NCI-H345 (cell line): ENCODE results near the gene ATXN1L.
A peak's percentile ranks its signal among the peaks of the same experiment; 100 is the strongest.
"Not testable (repeated sequence)": the region's sequence is repeated elsewhere in the genome, so short reads cannot be mapped to it uniquely, and the experiment has no call there.

Experiments
- DNase-seq: peaks from one replicate; lab custom pipeline; 2025; lab: John Stamatoyannopoulos, UW

The ATXN1L gene

DNA sequence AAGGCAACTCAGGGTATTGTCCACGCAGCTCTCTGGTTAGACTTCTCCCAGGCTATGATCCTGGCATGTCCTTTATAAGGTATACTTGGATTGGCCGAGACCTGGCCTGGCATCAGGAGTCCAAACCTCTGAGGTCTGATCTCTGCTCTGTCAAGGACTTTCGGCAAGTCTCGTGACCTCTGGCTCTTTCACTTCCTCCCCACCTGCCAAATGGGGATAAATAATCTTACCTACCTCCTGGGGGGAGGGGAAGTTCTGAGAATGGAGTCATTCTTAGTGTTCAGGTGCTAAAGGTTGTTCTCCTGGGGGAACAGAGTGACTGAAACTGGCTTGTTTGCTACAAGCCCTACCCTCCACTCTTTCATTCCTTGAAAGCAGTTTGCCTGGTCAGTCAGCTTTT, 7.6 kb downstream of the ATXN1L start:
- DNase-seq, result no peak

DNA sequence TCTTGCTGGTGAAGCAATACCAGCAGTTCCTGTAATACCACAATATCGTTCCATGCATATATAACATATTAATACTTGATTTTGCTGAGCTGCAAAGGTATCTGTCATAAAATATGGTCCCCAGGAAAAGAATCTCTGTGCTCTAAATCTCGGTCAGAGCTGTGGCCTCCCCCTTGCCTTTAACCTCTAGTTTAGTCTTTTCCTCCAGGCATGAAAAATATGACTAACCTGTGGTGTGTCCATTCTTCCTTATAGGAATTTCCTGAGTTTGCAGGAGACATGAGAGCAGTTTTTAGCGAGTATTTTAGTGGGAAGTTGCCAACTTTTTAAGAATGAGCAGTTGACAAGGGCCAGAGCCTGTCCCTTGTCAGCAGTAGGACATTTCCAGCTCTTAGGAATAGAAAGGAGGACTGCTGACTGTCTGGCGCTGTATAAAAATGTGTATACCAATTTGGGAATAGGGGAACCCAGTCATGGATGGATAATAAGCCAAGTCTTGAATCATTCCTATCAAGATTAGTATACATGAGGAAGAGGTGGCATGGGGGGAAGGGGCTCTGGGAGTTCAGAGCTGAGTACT, 8.7 kb downstream of the ATXN1L start:
- no peak for DNase-seq

DNA sequence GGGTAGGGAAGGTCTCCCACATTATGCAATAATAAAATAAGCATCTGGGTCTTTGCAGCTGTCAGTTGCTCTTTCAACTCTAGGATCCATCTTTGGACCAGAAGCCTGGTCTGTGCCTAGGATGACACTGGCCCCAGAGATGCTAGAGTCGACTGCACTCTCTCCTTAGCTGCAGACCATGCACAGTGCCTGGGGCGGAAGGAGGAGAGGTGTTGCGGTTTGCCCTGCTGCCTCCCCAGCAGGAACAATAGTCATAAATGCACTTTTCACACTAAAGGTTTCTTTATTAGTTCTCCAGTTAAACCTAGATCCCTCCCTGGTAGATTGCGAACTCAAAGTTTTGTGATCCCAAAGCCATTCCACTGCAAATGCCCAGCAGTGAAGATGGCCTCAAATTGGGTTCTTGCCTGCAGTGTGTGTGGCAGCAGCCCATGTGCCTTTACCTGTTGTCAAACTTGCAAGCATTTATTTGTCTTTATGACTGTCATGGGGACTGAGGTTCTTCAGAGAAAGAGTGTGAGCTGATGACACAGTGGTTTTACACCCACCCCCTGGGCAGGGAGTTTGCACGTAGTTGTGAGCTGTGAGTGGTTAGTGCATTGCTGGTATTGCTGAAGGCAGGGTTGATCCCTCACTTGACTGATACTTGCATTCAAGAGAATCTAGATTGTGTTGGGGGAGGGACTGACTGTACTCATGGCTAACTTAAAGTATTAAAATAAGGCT, 10.3 kb downstream of the ATXN1L start:
- no peak for DNase-seq

DNA sequence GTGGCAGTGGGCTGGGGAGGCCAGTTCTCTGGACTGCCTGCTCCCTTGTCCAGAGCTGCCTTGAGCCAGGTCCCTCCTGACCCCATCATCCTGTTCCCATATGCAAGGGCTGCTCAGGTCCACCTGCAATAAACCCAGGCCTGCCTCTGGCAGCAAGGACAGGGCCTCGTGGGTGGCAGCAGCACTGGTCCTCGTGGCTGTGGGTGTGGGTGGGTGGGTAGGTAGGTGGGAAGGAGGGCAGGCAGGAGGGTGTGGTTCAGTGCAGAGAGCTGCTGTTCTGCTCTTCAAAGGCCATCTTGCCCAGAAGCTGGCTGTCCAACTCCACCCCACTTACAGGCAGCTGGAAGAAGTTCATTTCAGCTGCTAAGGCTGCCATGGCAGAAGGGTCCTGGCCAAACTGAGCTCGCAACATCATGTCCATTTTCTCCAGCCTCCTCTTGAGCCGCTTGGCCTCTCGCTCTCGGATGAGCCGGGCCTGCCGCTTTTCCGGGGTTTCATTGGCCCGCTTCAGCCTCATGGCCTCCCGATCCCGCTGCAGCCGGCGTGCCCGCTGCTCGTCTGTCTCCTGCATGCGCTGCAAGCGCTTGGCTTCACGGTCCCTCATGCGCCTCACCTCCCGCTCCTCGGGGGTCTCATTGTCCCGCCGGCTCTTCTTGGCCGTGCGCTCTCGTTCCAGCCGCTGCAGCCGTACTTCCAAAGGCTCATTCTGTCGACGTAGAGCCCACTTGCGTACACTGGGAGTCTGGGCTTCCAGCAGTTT, 14.2 kb downstream of the ATXN1L start:
- DNase-seq, result no peak

DNA sequence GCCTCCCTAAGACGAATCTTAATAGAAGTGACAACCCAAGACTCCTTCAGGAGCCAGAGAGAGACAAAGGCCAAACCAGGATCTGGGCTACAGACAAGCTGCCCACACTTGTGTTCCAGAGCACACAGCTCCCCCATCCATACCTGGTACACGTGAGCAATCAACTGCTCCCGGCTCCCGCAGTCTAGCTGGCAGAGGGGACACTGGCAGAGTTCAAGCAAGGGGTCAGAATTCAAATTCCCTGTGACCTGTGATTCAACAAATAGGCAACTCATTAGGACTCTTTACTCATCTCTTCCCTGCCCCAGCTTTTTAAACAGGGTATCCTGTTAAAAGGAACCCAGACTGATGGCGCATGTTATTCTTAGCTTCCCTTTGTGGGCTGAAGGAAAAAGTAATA, 18.2 kb downstream of the ATXN1L start:
- DNase-seq, result no peak

GRCh38 chr16:71865173-71865863, 19.5 kb downstream of the ATXN1L start:
- DNase-seq, result no peak

- DNase-seq, result not testable (repeated sequence)
These were observed 21.4 kb downstream of the ATXN1L start for GRCh38 chr16:71867175-71867574.

- peak; percentile 89 for DNase-seq
These were observed 22.2 kb downstream of the ATXN1L start for GRCh38 chr16:71867939-71868338.

DNA sequence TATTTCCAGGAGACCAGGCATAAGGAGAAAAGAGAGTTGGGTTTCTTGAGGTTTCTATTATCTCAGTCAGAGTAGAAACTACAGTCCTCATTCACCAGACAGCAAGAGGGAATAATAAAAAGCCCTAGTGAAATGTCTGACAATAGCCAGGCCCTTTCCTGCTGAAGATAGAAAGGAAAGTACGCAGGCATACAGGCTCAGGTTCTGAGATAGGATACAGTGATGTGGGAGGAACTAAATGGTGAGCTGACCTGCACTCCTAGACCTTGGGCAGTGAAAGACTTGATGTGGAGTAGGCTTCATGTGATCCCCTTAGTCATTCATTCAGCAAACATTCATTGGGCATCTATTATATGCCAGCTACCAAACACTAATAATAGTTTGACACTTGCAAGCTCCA, 23.3 kb downstream of the ATXN1L start:
- no peak for DNase-seq

- DNase-seq, result no peak
These were observed 25.0 kb downstream of the ATXN1L start for GRCh38 chr16:71870818-71871217.

DNA sequence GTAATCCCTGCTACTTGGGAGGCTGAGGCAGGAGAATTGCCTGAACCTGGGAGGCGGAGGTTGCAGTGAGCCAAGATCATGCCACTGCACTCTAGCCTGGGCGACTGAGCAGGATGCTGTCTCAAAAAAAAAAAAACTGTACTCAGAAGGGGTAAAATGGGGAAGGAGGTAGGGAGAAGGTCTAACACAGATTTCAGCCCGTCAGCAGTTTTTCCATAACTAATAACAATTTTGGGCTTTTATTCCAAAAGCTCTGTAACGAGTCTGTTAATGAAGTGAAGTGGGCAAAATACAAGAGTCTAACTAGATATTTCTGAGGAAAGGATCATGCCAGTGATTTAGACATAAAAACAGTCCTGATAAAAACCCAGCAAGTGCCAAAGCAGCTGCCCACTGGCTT, 27.4 kb downstream of the ATXN1L start:
- no peak for DNase-seq

GRCh38 chr16:71878911-71879310, 33.1 kb downstream of the ATXN1L start:
- DNase-seq, result no peak

- no peak for DNase-seq
These were observed 34.4 kb downstream of the ATXN1L start for GRCh38 chr16:71880176-71880575.

GRCh38 chr16:71882505-71883167, 36.9 kb downstream of the ATXN1L start:
- peak; percentile 68 for DNase-seq

DNA sequence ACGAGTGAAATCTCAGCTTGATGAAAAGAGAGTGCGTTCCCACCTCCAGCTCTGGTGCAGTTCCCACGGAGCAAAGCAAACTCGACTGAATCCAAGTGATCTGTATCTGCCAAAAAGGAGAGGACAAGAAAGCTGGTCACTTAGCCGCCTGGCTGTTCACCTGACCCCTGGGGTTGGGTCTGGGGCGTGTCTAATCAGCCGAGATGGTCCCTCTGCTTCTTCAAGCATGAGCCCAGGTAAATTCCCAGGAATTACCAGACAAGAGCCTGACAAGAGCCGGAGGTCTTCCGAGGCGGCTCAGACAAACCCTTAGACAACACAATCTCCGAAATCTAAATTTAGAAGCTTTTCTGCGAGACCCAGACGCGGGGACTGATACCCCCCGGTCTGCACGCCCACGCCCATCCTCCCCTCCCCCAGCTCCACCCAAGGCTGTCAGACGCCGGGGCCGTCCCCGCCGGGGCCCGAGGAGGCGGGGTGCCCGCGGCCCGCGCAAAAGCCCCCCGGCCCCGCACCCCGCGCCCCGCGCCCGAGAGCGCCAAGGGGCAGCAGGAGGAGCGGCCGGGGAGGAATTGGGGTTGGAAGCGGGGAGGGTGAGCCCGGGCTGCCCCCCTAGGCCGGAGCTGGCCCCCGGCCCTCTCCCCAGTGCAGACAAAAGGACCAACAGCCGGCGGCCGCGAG, 37.5 kb downstream of the ATXN1L start:
- peak; percentile 35 for DNase-seq

- DNase-seq, result peak; percentile 88
These were observed 38.3 kb downstream of the ATXN1L start, which contains the start of gene ZNF821 for GRCh38 chr16:71883849-71884638. Gene ZNF821 (minus strand): TSS chr16:71884182. CDS start chr16:71879946, 4,236 bp downstream.

DNA sequence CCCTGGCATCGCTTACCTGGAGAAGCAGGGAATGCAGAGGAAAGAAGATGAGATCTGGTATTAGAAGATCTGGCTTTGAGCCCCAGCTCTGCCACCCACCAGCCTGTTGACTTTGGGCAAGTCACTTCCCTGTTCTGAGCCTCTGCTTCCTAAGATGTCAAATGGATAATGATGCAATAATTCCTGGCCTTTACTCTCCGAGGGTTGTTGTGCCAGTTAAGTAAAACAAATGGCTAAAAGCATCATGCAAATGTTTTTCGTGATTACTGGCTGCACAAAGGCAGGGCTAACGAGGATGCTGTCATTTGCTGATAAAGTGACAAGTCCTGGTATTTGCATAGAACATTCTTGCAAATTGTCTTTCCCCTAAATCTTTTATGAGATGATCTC, 39.5 kb downstream of the ATXN1L start:
- DNase-seq, result no peak

DNA sequence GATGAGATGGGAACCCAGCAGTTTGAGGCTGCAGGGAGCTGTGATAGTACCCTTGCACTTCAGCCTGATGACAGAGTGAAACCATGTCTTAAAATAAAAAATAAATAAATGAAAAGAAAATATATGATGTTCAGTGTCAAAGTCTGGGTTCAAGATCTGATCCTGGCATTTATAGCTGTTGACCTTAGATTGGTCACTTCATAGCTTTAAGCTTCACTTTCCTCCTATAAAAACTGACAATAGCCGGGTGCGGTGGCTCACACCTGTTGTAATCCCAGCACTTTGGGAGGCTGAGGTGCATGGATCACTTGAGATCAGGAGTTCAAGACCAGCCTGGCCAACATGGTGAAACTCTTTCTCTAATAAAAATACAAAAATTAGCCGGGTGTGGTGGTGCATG, 43.4 kb downstream of the ATXN1L start:
- DNase-seq, result no peak

GRCh38 chr16:71893888-71894228, 48.1 kb downstream of the ATXN1L start:
- DNase-seq, result no peak

DNA sequence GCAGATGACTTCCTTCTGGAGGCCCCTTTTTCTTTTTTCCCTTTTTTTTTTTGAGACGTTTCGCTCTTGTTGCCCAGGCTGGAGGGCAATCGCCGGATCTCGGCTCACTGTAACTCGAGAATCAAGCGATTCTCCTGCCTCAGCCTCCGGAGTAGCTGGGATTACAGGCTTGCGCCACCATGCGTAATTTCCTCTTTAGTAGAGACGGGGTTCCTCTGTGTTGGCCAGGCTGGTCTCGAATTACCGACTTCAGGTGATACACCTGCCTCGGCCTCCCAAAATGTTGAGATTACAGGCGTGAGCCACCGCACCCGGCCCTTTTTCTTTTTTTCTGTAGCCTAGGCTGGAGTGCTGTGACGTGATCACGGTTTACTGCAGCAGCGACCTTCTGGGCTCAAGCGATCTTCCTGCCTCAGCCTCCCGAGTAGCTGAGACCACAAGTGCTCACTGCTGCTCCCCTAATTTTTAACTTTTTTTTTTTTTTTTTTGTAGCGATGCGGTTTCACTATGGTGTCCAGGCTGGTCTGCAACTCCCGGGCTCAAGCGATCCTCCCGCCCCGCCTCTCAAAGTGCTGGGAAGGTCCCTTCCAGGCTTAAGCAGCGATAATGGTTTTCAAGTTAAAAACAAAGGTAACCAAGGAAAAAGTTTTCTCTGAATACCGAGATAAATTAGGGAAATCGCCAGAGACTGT, 48.6 kb downstream of the ATXN1L start:
- DNase-seq, result peak; percentile 52
